Thyroid gland (tissue), 4 donors: ENCODE measurements around the gene HOXB3.

ENCODE experiments used
- CTCF ChIP-seq, 6 experiments: fragments of 200-600 bp in 3 of 6; fragments of 450-650 bp in 3 of 6; sonication (generic) in 3 of 6; IDR thresholded peaks; one replicate each; pipeline ENCODE4 v1.5.1; 2016 to 2019; ENCODE audit warnings: antibody characterized with exemption in 6 of 6, mild to moderate bottlenecking in 2 of 6, inconsistent platforms in 1 of 6, moderate library complexity in 1 of 6
- POLR2A ChIP-seq, 2 donors: fragments of 450-650 bp; IDR thresholded peaks; one replicate each; pipeline ENCODE4 v1.6.1; 2017; ENCODE audit warnings: antibody characterized with exemption in 2 of 2, mild to moderate bottlenecking in 2 of 2, moderate library complexity in 1 of 2

- TF ChIP-seq CTCF (IDR thresholded peaks at IDR 0.05) (peak in 1 of 6 experiments; percentile 19), POLR2A (IDR thresholded peaks at IDR 0.05) (no peak)
These were observed 46.8 kb downstream of the HOXB3 start for GRCh38 chr17:48543107-48543853.
